NCI-H187 treated with DMSO at 0.1 percent for 48 hours (cell line): ENCODE results near the gene IL1R2.

ENCODE experiments used
- DNase-seq: peaks from one replicate; lab custom pipeline; 2025; lab: John Stamatoyannopoulos, UW

Gene IL1R2

DNA sequence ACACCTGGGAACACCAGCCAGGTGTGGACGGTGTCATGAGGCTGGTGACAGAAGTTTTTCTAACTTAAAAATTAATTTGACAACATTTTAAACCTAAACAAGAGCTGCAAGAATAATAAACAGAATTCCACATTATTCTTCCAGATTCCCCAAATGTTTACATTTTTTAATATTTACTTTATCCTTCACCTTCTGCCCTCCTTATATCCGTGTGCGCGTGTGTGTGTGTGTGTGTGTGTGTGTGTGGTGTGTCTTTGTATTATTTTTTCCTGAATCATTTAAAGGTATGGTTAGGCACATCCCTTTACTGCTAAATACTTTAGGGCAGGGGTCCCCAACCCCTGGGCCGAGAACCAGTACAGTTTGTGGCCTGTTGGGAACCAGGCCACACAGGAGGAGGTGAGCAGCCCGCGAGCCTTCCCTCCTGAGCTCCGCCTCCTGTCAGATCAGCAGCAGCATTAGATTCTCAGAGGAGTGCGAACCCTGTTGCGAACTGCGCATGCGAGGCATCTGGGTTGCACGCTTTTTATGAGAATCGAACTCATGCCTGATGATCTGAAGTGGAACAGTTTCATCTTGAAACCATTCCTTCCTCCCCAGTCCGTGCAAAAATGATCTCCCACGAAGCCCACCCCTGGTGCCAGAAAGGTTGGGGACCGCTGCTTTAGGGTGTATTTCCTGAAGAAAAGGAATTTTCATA is 16.4 kb upstream of the IL1R2 start:
- DNase-seq: no peak

DNA sequence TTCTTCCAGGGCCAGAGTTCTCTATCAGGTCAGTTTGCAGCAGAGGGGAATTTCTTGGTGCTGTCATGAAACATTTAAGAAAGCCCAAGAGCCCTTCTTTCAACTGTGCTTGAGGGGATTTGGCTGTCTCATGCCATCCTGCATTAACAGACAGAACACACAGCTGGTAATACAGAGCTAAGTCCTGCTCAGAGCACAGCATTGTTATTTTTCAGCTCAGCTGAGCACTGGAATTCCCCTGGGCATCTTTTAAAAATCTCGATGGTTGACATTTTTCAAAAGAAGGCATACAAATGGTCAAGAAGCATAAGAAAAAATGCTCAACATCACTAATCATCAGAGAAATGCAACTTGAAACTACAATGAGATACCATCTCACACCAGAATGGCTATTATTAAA is 14.9 kb upstream of the IL1R2 start:
- no peak for DNase-seq

DNA sequence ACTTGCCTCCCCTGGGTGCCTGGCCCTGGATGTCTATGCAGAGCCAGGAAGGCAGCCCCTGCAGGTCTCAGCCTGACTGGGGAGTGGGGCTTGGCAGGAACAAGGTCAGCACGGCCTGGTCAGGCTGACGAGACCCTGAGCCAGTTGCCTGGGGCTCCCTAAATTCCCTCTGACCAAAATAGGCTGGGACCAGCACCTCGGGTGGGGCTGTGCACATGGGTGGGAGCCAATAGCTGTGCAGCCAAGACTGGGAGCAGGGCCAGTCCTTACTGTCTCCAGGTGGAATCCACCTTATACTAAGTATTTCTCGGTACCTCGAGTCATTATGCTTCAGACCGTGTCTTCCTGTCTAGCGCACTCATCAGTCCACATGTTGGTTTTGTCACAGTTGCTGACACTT is 11.4 kb upstream of the IL1R2 start:
- no peak for DNase-seq

GRCh38 chr2:101981066-101981465 is 10.7 kb upstream of the IL1R2 start:
- no peak for DNase-seq

DNA sequence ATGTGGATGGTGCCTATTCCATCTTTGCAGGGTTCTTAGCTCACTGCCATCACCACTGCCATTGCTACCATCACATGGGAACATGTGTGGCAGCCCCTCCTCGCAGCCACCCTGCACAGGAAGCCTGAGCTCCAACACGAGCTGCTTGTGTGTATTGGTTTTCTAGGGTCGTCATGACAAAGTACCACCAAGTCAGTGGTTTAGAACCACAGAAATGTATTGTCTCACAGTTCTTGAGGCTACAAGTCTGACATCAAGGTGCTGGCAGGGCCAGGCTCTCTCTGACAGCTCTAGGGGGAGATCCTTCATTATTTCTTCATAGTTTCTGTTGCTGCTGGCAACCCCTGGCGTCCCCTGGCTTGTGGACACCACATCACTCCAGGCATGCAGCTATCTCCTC is 10.3 kb upstream of the IL1R2 start:
- no peak for DNase-seq

DNA sequence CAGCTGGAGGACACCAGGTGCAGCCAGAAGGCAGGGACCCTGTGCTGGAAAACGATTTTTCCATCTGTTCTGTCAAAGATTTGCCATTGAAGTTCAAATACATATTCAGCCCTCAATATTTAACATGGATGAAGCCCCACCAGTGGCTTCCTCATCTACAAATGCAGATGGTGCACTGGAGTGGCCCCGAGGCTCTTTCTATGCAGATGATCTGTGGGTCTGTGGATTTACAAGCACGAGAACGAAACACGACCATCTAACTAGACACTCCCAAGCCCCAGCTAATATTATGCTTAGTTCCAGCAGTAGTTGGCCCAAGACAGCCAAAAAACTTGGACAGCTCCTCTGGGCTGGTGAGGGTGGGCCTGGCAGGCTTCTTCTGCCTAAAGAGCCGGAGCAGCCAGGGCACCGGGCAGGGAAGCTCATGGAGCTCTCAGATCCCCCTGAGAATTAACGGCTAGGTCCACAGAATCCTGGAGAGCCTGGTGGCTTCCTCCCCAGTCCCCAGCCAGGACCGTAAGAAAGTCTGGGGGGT is 9.2 kb upstream of the IL1R2 start:
- no peak for DNase-seq

GRCh38 chr2:101983486-101983885 is 8.3 kb upstream of the IL1R2 start:
- DNase-seq: no peak

DNA sequence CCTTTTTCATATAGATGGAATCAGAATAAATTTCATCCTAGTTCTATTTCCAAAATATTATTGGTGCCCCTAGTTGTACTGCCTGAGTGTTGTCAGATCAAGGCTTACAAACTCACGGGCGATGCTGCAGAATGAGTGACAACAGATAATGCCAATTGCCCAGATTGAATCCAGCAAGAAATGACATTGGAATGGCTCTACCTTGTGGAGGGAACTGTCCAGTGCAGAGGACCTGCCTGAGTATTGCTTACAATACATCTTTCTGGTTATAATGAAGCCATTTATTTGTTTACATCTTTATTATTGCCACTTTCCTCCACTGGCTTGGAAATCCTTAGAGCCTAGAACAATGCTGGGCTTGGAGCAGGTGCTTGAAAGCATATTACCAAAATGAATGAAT is 7.8 kb upstream of the IL1R2 start:
- no peak for DNase-seq

GRCh38 chr2:101984656-101985055 is 7.1 kb upstream of the IL1R2 start:
- no peak for DNase-seq

- no peak for DNase-seq
Observed at GRCh38 chr2:101985101-101985792, 6.5 kb upstream of the IL1R2 start.

- DNase-seq: no peak
Observed at GRCh38 chr2:101985793-101986164, 6.0 kb upstream of the IL1R2 start.

- no peak for DNase-seq
Observed at GRCh38 chr2:101986376-101986775, 5.4 kb upstream of the IL1R2 start.

DNA sequence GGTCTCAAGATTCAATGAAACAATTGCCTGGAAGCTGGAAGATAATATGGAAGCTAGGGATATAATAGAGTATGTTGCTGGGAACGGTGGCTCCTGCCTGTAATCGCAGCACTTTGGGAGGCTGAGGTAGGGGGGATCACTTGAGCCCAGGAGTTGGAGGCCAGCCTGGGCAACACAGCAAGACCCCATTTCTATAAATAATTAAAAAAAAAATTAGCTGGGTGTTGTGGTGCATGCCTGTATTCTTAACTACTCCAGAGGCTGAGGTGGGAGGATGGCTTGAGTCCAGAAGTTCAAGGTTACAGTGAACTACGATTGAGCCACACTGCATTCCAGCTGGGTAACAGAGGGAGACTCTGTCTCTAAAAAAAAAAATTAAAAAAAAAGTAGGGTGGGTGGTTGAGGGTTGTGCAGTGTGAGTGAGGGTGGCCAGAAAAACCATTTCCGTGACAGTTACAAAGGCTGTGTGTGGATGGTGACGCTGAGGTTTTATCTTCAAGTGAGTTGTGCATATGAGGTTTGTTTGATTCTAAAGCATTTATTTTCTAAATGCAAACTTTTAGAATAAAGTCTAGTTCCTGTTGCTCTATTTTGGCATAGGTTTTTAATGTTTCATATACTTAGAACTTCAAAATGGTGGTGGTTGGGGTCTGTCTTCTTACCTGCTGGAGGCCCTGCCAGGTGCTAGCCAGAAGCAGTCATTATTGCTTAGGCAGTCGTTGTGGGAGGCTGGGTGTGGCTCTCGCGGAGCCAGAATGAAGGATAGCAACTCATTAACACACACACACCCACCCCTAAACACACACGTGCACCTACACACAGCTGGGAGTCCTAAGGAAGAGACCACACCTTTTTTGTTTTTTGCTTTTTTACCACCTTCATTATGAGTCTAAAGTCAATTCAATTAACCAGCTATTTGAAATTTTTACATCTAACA is 4.7 kb upstream of the IL1R2 start:
- no peak for DNase-seq

DNA sequence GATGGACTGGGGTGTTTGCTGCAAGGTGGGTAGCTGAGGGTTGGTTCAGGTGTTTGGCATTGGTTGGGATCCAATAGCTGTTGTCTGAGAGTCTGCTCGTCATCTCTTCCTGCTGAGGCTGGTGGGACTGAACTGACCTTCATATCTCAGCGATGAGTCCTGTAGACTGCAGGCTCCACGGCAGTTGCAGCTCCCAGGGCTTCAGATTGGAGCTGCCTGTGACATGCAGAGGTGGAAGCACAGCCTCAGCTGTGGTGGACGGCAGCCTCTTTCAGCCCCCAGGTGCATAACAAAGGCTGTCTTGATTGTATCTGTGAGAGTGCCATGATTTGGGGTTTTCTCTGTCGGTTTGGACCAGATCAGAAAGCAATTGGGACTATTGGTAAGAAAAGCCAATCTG is 3.9 kb upstream of the IL1R2 start:
- DNase-seq: no peak

- no peak for DNase-seq
Observed at GRCh38 chr2:101988541-101988940, 3.2 kb upstream of the IL1R2 start.

- no peak for DNase-seq
Observed at GRCh38 chr2:101989740-101990460, 1.9 kb upstream of the IL1R2 start.

DNA sequence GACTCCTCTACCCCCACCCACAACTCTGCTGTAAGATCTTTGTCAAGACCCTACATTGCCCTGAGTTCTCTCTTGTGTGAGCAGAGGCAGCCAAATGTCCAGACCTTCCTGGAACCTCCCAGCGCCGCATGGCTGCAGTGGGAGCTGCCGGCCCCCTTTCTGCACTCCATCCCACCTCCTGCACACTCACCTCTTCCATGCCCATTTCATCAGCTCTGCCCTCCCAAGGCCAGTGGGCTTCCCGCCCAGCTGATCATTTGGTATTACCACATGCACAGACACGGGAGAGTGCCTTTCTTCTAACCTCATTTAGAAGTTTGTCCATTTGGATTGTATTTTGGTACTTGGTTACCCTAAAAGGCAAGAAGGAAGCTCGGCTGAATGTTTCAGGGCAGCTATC is 2.0 kb downstream of the IL1R2 start:
- DNase-seq: no peak

DNA sequence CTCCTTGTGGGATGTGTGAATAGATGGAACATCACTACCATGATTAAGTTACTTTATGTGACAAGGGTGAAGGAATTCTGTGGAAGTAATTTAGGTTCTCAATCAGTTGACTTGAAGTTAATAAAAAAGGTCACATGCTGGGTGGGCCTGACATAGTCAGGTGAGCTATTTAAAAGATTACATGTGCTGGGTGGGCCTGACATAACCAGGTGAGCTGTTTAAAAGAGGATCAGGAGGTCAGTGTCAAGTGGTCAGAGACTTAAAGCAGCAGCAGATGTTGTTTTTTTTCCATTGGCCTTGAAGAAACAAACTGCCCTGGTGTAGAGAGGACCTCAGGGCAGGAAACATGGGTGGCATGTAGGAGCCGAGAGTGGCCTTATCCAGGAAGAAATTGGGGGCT is 3.3 kb downstream of the IL1R2 start:
- no peak for DNase-seq

- no peak for DNase-seq
Observed at GRCh38 chr2:101995804-101996203, 4.0 kb downstream of the IL1R2 start.

DNA sequence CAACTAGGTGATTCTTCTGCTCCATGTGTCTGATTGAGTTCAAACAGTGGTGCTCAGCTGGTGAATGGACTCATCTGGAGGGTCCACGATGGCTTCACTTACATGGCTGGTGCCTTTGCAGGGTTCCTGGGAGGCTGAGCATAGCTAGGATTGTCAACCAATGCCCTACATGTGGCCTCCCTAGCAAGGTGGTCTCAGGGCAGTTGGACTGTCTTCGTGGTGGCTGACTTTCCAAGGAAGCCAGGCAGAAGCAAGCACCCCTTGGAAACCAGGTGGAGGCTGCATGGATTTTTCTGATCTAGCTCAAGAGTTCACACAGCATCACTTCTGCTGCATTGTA is 6.8 kb downstream of the IL1R2 start:
- no peak for DNase-seq

GRCh38 chr2:101998896-101999789 is 7.4 kb downstream of the IL1R2 start:
- DNase-seq: no peak
